ENCODE measurements around the gene USP28.
A peak's percentile ranks its signal among the peaks of the same experiment; 100 is the strongest.
"Not testable (repeated sequence)": the region's sequence is repeated elsewhere in the genome, so short reads cannot be mapped to it uniquely, and the experiment has no call there.

The USP28 gene

DNA sequence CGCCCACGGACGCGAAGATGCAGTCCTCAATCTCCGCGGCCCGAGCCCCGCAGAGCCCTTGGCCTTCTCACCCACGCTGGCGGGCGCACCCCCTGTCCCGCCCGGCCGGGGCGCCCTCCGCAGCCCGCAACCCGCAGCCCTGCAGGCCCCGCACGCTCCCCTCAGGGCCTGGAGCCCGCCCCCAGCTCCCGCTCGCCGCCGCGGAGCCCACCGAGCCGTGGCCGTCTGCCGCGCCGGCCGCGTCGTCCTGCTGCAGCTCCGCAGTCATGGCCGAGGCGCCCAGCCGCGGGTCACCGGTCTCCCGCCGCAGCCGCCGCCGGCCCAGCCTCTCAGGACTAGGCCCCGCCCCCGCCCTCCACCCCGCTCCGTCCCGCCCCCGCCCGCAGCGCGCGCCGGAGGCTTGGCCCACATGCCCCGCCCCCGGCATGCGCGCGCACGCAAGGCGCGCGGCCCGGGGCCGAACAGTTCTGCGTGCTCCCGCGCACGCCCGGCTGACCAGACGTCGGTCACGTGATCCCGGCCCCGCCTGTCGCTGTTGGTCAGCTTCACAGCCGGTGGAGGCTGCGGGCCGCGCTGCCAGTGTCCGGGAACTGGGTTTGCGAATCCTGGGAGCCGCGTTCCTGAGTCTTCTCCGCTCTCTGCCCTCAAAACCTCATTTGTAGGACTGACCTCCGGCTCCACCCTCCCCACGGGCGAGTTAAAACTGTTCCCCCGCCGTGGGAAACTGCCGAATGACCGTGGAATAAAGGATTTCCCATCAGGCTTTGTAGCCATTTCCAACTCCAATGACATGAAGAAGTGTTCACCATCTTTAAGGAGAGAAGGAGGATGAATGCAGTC, at the start of gene USP28:
Gene USP28 (minus strand): TSS at position 339 of the 840 bp plus-strand sequence. CDS start 71 bp downstream, at position 268.
- DNase-seq: peak; percentile 96

- no peak for DNase-seq
Measured at GRCh38 chr11:113923572-113923971, 48.2 kb upstream of the USP28 start.

- not testable (repeated sequence) for DNase-seq
Measured at GRCh38 chr11:113911491-113911890, 36.1 kb upstream of the USP28 start.

DNA sequence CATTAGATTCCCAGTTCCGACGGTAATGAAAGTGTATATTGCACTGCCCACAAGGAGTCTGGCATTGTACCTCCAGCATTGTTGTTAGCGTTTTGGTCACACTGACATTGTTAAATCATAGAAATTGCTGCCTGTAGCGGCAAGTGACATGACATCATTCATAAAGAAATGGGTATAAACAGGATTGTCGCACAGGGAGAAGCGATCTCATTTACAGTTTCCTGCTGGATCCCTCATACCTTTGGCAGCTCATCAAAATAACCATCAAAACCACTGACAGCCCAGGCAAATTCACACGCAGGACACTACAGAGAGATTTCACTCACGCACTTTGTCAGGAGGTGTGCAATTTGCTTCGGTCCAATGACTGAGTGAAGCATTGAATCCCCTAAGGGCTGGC, 32.7 kb upstream of the USP28 start:
- DNase-seq: no peak

GRCh38 chr11:113907681-113908080, 32.3 kb upstream of the USP28 start:
- no peak for DNase-seq

- DNase-seq: no peak
Measured at GRCh38 chr11:113907152-113907551, 31.8 kb upstream of the USP28 start.

DNA sequence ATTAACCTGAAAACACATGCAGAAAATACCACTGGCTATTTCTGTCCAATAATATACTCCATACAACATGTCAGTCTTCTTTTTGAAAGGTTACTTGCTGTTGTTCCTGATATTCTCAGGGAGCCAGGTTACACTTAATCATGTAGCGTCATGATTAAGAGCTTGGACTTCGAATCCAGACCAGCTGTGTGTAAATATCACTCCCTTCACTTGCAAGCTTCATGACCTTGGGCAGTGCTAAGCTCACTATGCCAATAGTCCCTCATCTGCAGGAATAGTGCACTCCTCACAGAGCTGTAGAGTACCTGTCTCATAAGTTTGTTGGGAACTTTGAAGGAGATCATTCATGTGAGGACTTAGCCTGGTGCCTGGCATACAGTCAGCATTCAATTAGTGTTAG, 31.1 kb upstream of the USP28 start:
- no peak for DNase-seq

DNA sequence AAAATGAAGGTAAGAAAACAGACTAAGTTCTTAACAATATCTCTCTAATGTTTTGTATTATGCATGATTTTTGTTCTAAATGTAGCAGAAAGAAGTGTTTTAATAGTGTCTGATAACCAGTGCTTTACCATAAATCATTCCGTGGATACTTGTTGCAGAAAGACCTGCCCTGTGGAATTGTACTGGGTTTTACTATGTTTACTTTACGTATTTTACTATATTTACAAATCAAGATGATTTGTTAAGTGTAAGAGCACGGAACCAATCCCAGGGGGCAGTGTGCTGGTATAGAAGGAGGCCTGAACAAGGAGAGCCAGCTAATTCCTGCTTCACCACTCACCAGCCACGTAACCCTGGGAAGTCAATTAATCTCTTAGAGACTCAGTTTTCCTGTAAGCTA, 30.7 kb upstream of the USP28 start:
- DNase-seq: peak; percentile 23

- no peak for DNase-seq
Measured at GRCh38 chr11:113904379-113905101, 29.2 kb upstream of the USP28 start, which contains the start of gene HTR3B. Gene HTR3B (plus strand): TSS chr11:113904796. CDS start chr11:113904934, 138 bp downstream.

DNA sequence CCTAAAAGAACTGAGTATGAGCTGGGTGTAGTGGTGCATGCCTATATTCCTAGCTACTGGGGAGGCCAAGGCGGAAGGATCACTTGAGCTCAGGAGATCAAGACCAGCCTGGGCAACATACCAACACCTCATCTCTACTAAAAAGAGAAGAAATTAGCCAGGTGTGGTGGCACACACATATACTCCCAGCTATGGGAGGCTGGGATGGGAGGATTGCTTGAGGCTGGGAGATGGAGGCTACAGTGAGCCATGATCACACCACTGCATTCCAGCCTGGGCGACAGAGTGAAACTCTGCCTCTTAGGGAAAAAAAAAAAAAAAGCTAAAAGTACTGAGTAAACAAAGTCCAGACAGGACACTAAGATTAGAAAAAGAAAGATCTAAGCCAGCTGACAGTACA, 25.8 kb upstream of the USP28 start:
- DNase-seq: no peak

- DNase-seq: peak; percentile 23
Measured at GRCh38 chr11:113896156-113896879, 20.9 kb upstream of the USP28 start.

DNA sequence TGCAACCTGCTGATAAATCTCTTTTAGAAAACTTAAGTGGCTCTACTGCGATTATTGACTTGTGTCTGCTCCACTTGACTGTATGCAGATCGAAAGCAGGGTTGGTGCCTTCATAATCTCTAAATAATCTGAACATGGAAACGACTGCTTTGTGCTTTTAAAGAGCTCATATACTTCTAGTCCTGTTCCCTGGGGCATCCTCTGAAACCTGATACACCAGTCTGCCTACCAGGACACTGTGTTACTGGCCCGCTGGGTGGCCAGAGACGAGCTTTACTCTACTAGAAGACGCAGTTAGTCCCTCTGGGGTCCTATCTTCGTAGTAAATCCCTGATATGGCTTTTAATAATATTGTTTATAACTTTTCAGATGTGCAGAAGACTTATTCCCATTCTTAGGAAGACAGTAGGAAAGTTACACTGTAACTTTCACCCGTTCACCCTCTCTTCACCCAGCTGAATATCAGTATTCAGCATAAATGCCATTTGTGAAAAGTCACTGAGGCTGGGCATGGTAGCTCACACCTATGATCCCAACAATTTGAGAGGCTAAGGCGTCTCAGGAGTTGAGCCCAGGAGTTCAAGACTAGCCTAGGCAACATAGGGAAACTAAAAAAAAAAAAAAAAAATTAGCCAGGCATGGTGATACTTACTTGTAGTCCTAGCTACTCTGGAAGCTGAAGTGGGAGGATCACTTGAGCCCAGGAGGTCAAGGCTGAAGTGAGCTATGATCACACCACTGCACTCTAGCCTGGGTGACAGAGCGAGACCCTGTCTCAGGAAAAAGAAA, 20.2 kb upstream of the USP28 start:
- DNase-seq: no peak

- no peak for DNase-seq
Measured at GRCh38 chr11:113894421-113894996, 19.1 kb upstream of the USP28 start.

DNA sequence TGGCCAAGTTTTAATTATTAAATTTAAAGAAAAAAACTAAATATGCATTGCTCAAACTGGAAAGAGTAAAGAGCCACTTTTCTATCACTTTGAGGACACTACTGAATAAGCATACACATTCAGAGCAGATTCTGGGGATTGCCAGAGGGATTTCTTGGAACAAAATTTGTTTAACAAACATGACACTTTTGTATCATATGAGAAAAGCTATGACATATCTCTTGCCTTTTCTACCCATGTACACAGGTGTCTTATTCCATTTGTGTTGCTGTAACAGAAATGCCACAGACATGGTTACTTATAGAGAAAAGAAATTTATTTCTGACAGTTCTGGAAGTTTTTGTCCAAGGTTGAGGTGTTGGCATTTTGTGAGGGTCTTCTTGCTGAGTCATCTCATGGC, 13.5 kb upstream of the USP28 start:
- no peak for DNase-seq

GRCh38 chr11:113885897-113886296, 10.5 kb upstream of the USP28 start:
- DNase-seq: no peak

- DNase-seq: peak; percentile 31
Measured at GRCh38 chr11:113884361-113884836, 9.0 kb upstream of the USP28 start.

DNA sequence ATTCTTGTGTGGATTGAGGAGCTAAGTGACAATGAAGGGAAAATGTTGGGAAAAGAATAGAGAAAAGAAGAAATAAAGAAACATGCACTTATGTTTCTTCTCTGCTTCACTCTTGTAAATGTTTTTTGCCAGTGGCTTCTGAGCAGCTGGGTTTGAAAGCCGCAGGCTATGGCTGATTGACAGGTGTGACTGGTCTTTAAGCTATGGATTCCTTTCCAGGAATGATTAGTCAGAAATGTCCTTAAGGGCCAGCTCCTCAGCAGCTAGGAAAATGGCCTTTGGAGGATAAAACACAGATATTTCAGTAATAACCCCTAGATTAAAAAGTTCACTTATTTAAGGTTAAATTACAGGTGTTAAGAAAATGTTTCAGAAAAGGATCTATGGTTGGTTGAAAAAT, 6.5 kb upstream of the USP28 start:
- DNase-seq: peak; percentile 23

- DNase-seq: no peak
Measured at GRCh38 chr11:113880971-113881370, 5.6 kb upstream of the USP28 start.

DNA sequence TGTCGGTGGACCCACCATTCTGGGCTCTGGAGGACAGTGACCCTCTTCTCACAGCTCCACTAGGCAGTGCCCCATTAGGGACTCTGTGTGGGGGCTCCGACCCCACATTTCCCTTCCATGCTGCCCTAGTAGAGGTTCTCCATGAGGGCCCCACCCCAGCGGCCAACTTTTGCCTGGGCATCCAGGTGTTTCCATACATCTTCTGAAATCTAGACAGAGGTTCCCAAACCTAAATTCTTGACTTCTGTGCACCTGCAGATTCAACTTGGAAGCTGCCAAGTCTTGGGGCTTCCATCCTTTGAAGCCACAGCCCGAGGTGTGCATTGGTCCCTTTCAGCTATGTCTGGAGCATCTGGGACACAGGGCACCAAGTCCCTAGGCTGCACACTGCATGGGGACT, 4.1 kb upstream of the USP28 start:
- not testable (repeated sequence) for DNase-seq

GRCh38 chr11:113877670-113878055, 2.3 kb upstream of the USP28 start:
- no peak for DNase-seq

- no peak for DNase-seq
Measured at GRCh38 chr11:113876798-113877669, 1.7 kb upstream of the USP28 start.

All from EL (cell line).